CD4-positive, alpha-beta T cell (primary cell): ENCODE measurements around the gene DUSP10. TPM values are rescaled to one million over a fixed set of nuclear protein-coding genes. Genes with fewer than 3 reads are reported as not detected.

Experiments
- ATAC-seq: fragments of 200-7000 bp; cut with Tn5 transposase; one replicate; pipeline ENCODE4 v1.10.0; 2022; ENCODE audit warnings: mild to moderate bottlenecking; ENCODE audit not compliant: poor library complexity
- CTCF ChIA-PET: fragments of 350-600 bp; sonication (Branson Sonifier 250); formaldehyde crosslinking; loops from one replicate; lab custom pipeline; 2021; ENCODE audit warnings: antibody characterized with exemption, inconsistent platforms; lab: Charles Lee
- POLR2A ChIA-PET: fragments of 350-600 bp; sonication (Branson Sonifier 250); formaldehyde crosslinking; loops from one replicate; lab custom pipeline; 2021; ENCODE audit warnings: antibody characterized with exemption, inconsistent platforms; lab: Charles Lee
- DNase-seq, 14 experiments: peaks; one replicate each; pipeline ENCODE4 v3.0.0-alpha.2; 2013 to 2020; ENCODE audit warnings: mixed read lengths in 2 of 14
- H3K27ac ChIP-seq, 2 donors: one replicate each; pipeline versions ENCODE4 v1.5.1 to v1.7.0; 2013; ENCODE audit warnings: low read length in 2 of 2, low read depth in 1 of 2, mild to moderate bottlenecking in 1 of 2
- H3K27me3 ChIP-seq, 2 experiments: 1 replicate in 1 of 2; 2 replicates in 1 of 2; pipeline versions ENCODE4 v1.6.1 to v1.7.0; 2013; ENCODE audit warnings: low read length in 2 of 2, control low read depth in 1 of 2, mild to moderate bottlenecking in 1 of 2, moderate library complexity in 1 of 2; ENCODE audit not compliant: insufficient read depth in 2 of 2, control insufficient read depth in 1 of 2
- H3K36me3 ChIP-seq: one replicate; pipeline ENCODE4 v1.6.1; 2013; ENCODE audit warnings: low read length, control low read depth; ENCODE audit not compliant: insufficient read depth
- H3K4me1 ChIP-seq: one replicate; pipeline ENCODE4 v1.6.1; 2013; ENCODE audit warnings: low read length, control low read depth; ENCODE audit not compliant: insufficient read depth
- H3K4me3 ChIP-seq: one replicate; pipeline ENCODE4 v1.5.1; 2013; ENCODE audit warnings: mild to moderate bottlenecking, low read length, moderate library complexity
- H3K9me3 ChIP-seq, 2 experiments: 1 replicate in 1 of 2; 2 replicates in 1 of 2; pipeline versions ENCODE4 v1.6.1 to v1.7.0; 2013; ENCODE audit warnings: low read length in 2 of 2, mild to moderate bottlenecking in 2 of 2, control low read depth in 1 of 2, moderate library complexity in 1 of 2; ENCODE audit not compliant: control insufficient read depth in 1 of 2, insufficient read depth in 1 of 2
- H3K27ac Mint-ChIP-seq: one replicate; pipeline ENCODE4 v1.8.0; 2020; ENCODE audit warnings: mixed read lengths
- H3K27me3 Mint-ChIP-seq: one replicate; pipeline ENCODE4 v1.8.0; 2021; ENCODE audit warnings: mixed read lengths
- H3K36me3 Mint-ChIP-seq: one replicate; pipeline ENCODE4 v1.8.0; 2021; ENCODE audit warnings: low read depth, mixed read lengths
- H3K4me1 Mint-ChIP-seq: one replicate; pipeline ENCODE4 v1.8.0; 2021; ENCODE audit warnings: low read depth, mixed read lengths
- H3K4me3 Mint-ChIP-seq: one replicate; pipeline ENCODE4 v1.8.0; 2020; ENCODE audit warnings: mild to moderate bottlenecking, mixed read lengths
- H3K9me3 Mint-ChIP-seq: one replicate; pipeline ENCODE4 v1.8.0; 2020; ENCODE audit warnings: mixed read lengths
- CTCF ChIP-seq: fragments of 200-600 bp; IDR thresholded peaks from one replicate; pipeline ENCODE4 v1.8.0; 2022; ENCODE audit warnings: antibody characterized with exemption, mild to moderate bottlenecking
- intact Hi-C, 2 experiments: fragments of 100-400 bp; cut with DNase I in 1 of 2; cut with micrococcal nuclease in 1 of 2; formaldehyde crosslinking; loops; one replicate each; pipeline versions ENCODE4 v1.15.1 to v1.9.0; 2023 to 2025; cut with DNase I, micrococcal nuclease
- total RNA-seq, 174 experiments: library from RNA in 2 of 174; stranded (reverse) in 2 of 174; gene quantifications; one replicate each; pipeline ENCODE4 v1.2.3 and lab custom pipeline; 2021 to 2026

Gene DUSP10
- total RNA-seq, 2 experiments from 2014 or later: 66.9 to 70.9 TPM

DNA sequence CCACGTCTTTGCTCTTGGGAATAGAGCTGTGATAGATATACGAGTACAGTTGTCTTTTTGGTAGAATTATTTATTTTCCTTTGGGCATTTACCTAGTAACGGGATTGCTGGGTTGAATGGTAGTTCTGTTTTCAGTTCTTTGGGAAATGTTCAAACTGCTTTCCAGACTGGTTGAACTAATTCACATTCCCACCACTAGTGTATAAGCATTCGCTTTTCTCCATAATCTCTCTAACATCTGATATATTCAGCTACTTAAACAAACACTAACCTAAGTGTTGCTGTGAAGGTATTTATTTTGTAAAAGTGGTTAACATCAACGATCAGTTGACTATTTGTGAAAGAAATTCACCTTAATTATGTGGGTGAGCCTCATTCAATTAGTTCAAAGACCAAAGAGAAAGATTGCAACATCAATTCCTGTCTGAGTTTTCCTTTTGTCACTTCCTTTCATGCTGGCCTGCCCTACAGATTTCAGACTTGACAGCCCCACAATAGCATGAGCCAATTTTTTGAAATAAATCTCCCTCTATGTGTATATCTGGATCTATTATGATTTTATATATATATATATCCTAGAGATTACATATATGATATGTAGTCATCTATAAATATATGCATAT, 26.7 kb upstream of the DUSP10 start:
- H3K4me1 Mint-ChIP-seq: peaks cover 5% of the 10 kb centered on the region
- H3K4me3 Mint-ChIP-seq: no peak overlapping the region
- Histone ChIP-seq H3K27ac (no peak overlapping the region), H3K27me3 (no peaks in the 10 kb centered on the region), H3K36me3 (no peaks in the 10 kb centered on the region), H3K9me3 (no peaks in the 10 kb centered on the region), H3K4me1 (no peaks in the 10 kb centered on the region), H3K4me3 (no peak overlapping the region)
- no peak for ATAC-seq
- H3K27ac Mint-ChIP-seq: no peak overlapping the region
- H3K36me3 Mint-ChIP-seq: no peaks in the 10 kb centered on the region
- no peaks in the 10 kb centered on the region for H3K9me3 Mint-ChIP-seq
- TF ChIP-seq CTCF: no peak
- ChIA-PET CTCF (no interaction called here), POLR2A (no interaction called here)
- intact Hi-C loops: no loop called here
- no peaks in the 10 kb centered on the region for H3K27me3 Mint-ChIP-seq
- peak in 2 of 14 experiments; percentile 12 to 28 for DNase-seq

DNA sequence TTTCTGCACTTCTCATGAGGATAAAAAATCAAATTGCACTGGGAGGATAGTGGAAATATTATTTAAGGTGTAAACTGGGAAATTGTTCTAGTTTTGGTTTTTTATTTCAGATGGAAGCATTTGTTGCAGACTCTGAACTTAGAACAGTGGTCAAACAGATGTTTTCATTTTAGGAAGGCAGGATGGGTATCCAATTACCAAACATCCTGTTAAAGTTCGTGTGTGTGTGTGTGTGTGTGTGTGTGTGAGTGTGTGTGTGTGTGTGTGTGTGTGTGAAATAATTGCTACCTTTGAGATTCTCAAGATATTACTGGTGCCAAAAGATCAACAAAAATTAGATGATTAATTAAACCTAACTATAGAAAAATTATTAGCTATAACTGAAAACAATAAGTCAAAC, 24.3 kb upstream of the DUSP10 start:
- no peak for TF ChIP-seq CTCF
- ChIA-PET CTCF (interaction anchor here (1.4 kb wide), 1 partner anchor 36 kb away, joined by 3 read pairs; no protein-coding TSS in a partner anchor), POLR2A (no interaction called here)
- no peaks in the 10 kb centered on the region for H3K9me3 ChIP-seq
- H3K4me1 Mint-ChIP-seq: peaks cover 8% of the 10 kb centered on the region
- H3K36me3 ChIP-seq: no peaks in the 10 kb centered on the region
- H3K27me3 Mint-ChIP-seq: no peaks in the 10 kb centered on the region
- no peak overlapping the region for H3K4me3 ChIP-seq
- H3K27ac Mint-ChIP-seq: no peak overlapping the region
- no peak overlapping the region for H3K4me3 Mint-ChIP-seq
- DNase-seq: no peak
- intact Hi-C loops: no loop called here
- H3K4me1 ChIP-seq: no peaks in the 10 kb centered on the region
- no peaks in the 10 kb centered on the region for H3K27me3 ChIP-seq
- ATAC-seq: no peak
- H3K9me3 Mint-ChIP-seq: no peaks in the 10 kb centered on the region
- H3K36me3 Mint-ChIP-seq: no peaks in the 10 kb centered on the region
- no peak overlapping the region for H3K27ac ChIP-seq

DNA sequence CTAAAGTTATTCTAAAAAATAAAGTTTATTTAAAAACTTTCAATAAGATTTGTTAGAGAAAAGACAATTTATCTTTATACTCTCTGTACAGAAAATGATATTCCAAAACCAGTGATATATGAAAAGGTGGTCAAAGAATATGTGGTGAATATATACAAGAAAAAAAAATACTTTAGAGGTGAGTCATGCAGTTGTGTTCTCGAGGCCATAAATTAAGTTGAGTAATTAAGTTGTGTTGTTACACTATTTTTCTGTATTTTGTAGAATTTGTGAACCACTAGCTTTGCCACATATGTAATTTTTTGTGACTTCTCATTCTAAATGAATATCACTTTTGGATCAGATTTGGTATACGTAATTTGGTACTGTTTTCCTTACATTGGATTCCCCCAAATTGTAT, 23.6 kb upstream of the DUSP10 start:
- DNase-seq (no peak), ATAC-seq (no peak)
- Mint-ChIP-seq H3K27ac (no peak overlapping the region), H3K36me3 (no peaks in the 10 kb centered on the region), H3K27me3 (no peaks in the 10 kb centered on the region), H3K4me3 (no peak overlapping the region), H3K9me3 (no peaks in the 10 kb centered on the region), H3K4me1 (peaks cover 8% of the 10 kb centered on the region)
- Histone ChIP-seq H3K4me1 (no peaks in the 10 kb centered on the region), H3K9me3 (no peaks in the 10 kb centered on the region), H3K27ac (no peak overlapping the region), H3K4me3 (no peak overlapping the region), H3K36me3 (no peaks in the 10 kb centered on the region), H3K27me3 (no peaks in the 10 kb centered on the region)
- ChIA-PET POLR2A (no interaction called here), CTCF (interaction anchor here (1.4 kb wide), 1 partner anchor 36 kb away, joined by 3 read pairs; no protein-coding TSS in a partner anchor)
- intact Hi-C loops: no loop called here
- no peak for TF ChIP-seq CTCF
